GM12878 (cell line): ENCODE data around the gene C16orf87.

Experiments used
- BCLAF1 ChIP-seq: fragments of 450-650 bp; IDR thresholded peaks from 2 replicates; pipeline ENCODE4 v1.6.1; 2017; ENCODE audit warnings: antibody characterized with exemption, mild to moderate bottlenecking, moderate library complexity
- MXI1 ChIP-seq: fragments of 150-350 bp; IDR thresholded peaks from 2 replicates; pipeline ENCODE4 v1.6.1; 2011; ENCODE audit warnings: low read depth, mild to moderate bottlenecking, inconsistent platforms, low read length, improper control_type of control experiment
- TF ChIP-seq, protein P1 (sequence below), 3 experiments: IDR thresholded peaks in 2 of 3; conservative IDR thresholded peaks in 1 of 3; 2 replicates each; pipeline ENCODE4 v1.5.1; 2011; ENCODE audit warnings: low read depth in 3 of 3, low read length in 3 of 3, mild to moderate bottlenecking in 3 of 3, control low read depth in 2 of 3, moderate library complexity in 2 of 3, inconsistent platforms in 1 of 3, mixed read lengths in 1 of 3; ENCODE audit not compliant: control insufficient read depth in 2 of 3, insufficient read depth in 1 of 3; ENCODE audit errors: extremely low read depth in 1 of 3

DNA sequence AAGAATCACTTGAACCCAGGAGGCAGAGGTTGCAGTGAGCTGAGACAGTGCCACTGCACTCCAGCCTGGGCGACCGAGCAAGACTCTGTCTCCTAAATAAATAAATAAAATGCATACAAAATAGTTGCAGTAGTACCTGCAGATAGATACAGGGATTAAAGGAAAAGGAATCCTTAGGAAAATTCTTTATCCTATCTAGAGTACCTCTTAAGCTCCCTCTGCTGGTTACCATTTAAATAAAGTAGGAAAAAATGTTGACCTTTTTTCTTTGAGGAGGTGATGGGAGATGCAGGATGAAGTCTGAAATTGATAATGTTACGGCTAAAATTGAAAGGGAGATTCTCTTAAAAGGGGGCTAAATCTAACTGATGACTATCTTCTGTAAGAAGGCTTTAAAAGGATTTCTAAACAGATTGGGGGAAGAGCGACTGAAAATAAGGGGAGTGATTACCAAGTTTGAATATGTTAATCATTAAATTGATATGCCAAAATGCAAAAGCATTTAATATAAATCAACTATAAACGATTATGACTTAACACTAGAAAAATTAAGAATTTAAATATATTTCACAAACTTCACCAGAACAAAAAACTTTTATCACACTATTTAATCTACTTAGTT lies 29.4 kb downstream of the C16orf87 start:
- TF ChIP-seq, protein P1, sequence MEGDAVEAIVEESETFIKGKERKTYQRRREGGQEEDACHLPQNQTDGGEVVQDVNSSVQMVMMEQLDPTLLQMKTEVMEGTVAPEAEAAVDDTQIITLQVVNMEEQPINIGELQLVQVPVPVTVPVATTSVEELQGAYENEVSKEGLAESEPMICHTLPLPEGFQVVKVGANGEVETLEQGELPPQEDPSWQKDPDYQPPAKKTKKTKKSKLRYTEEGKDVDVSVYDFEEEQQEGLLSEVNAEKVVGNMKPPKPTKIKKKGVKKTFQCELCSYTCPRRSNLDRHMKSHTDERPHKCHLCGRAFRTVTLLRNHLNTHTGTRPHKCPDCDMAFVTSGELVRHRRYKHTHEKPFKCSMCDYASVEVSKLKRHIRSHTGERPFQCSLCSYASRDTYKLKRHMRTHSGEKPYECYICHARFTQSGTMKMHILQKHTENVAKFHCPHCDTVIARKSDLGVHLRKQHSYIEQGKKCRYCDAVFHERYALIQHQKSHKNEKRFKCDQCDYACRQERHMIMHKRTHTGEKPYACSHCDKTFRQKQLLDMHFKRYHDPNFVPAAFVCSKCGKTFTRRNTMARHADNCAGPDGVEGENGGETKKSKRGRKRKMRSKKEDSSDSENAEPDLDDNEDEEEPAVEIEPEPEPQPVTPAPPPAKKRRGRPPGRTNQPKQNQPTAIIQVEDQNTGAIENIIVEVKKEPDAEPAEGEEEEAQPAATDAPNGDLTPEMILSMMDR (IDR thresholded peaks at IDR 0.05 in 2 of 3, conservative IDR thresholded peaks at IDR 0.05 in 1 of 3; ENCODE audit: control insufficient read depth in 2 of 3, extremely low read depth in 1 of 3, insufficient read depth in 1 of 3, low read depth in 3 of 3, low read length in 3 of 3), result peak in 1 of 3 experiments; percentile 6; a peak in 1 of 6 replicates
- TF ChIP-seq BCLAF1 (no peak), MXI1 (no peak)
